HG03558 (cell line): Measurements from ENCODE around the gene S100A7.

Source experiments
- ATAC-seq: cut with Tn5 transposase; IDR thresholded peaks from one replicate; pipeline ENCODE4 v1.9.1; 2021; ENCODE audit warnings: moderate number of reproducible peaks; ENCODE audit not compliant: unreplicated experiment; ENCODE audit errors: extremely low read depth

S100A7 gene

GRCh38 chr1:153460551-153460950 lies at the start of gene S100A7:
Gene S100A7, minus strand, starts transcription at chr1:153460651. Its CDS starts 1,638 bp downstream, at chr1:153459013.
- no peak for ATAC-seq

GRCh38 chr1:153509729-153510354 lies 49.4 kb upstream of the S100A7 start:
- no peak for ATAC-seq

- ATAC-seq: no peak
Observed at GRCh38 chr1:153509036-153509435, 48.6 kb upstream of the S100A7 start.

- ATAC-seq: no peak
Observed at GRCh38 chr1:153507926-153508583, 47.6 kb upstream of the S100A7 start.

- no peak for ATAC-seq
Observed at GRCh38 chr1:153506831-153507413, 46.5 kb upstream of the S100A7 start.

- no peak for ATAC-seq
Observed at GRCh38 chr1:153506386-153506785, 45.9 kb upstream of the S100A7 start.

- no peak for ATAC-seq
Observed at GRCh38 chr1:153505576-153505975, 45.1 kb upstream of the S100A7 start.

- ATAC-seq: no peak
Observed at GRCh38 chr1:153503766-153504165, 43.3 kb upstream of the S100A7 start.

- ATAC-seq: no peak
Observed at GRCh38 chr1:153498746-153499145, 38.3 kb upstream of the S100A7 start.

GRCh38 chr1:153495536-153495935 lies 35.1 kb upstream of the S100A7 start:
- ATAC-seq: no peak

- ATAC-seq: no peak
Observed at GRCh38 chr1:153494976-153495535, 34.6 kb upstream of the S100A7 start.

GRCh38 chr1:153493343-153493960 lies 33.0 kb upstream of the S100A7 start:
- no peak for ATAC-seq

- no peak for ATAC-seq
Observed at GRCh38 chr1:153490272-153491051, 30.0 kb upstream of the S100A7 start.

GRCh38 chr1:153488731-153489130 lies 28.3 kb upstream of the S100A7 start:
- ATAC-seq: no peak

GRCh38 chr1:153487707-153488106 lies 27.3 kb upstream of the S100A7 start:
- ATAC-seq: no peak

- no peak for ATAC-seq
Observed at GRCh38 chr1:153485863-153486262, 25.4 kb upstream of the S100A7 start.

- no peak for ATAC-seq
Observed at GRCh38 chr1:153483776-153484175, 23.3 kb upstream of the S100A7 start.

GRCh38 chr1:153481124-153481523 lies 20.7 kb upstream of the S100A7 start:
- no peak for ATAC-seq

- no peak for ATAC-seq
Observed at GRCh38 chr1:153478692-153479618, 18.5 kb upstream of the S100A7 start.
